Sigmoid colon (tissue), 7 donors: Measurements from ENCODE around the gene UST. TPM values are rescaled to one million over a fixed set of nuclear protein-coding genes. Genes with fewer than 3 reads are reported as not detected.
"Not testable (repeated sequence)": the region's sequence is repeated elsewhere in the genome, so short reads cannot be mapped to it uniquely, and the experiment has no call there.

Experiments
- DNase-seq: peaks from one replicate; pipeline ENCODE4 v3.0.0-alpha.2; 2019
- H3K27ac ChIP-seq, 4 donors: fragments of 200-600 bp; sonication (generic); one replicate each; pipeline ENCODE4 v1.5.1; 2016 to 2019; ENCODE audit warnings: mild to moderate bottlenecking in 1 of 4
- H3K27me3 ChIP-seq, 3 donors: fragments of 200-600 bp; sonication (generic); one replicate each; pipeline ENCODE4 v1.5.1; 2019; ENCODE audit warnings: mild to moderate bottlenecking in 1 of 3
- H3K36me3 ChIP-seq, 4 donors: fragments of 200-600 bp; sonication (generic); one replicate each; pipeline ENCODE4 v1.5.1; 2016 to 2019
- H3K4me1 ChIP-seq, 4 donors: fragments of 200-600 bp; sonication (generic); one replicate each; pipeline ENCODE4 v1.5.1; 2017 to 2019
- H3K4me3 ChIP-seq, 4 donors: fragments of 200-600 bp; sonication (generic); one replicate each; pipeline ENCODE4 v1.5.1; 2017 to 2019; ENCODE audit warnings: mild to moderate bottlenecking in 2 of 4, moderate library complexity in 1 of 4
- H3K9me3 ChIP-seq, 4 donors: fragments of 200-600 bp in 3 of 4; sonication (generic) in 3 of 4; one replicate each; pipeline versions ENCODE4 v1.5.1 to v1.6.1; 2013 to 2019
- CTCF ChIP-seq, 4 experiments: fragments of 450-650 bp in 3 of 4; fragments of 200-600 bp in 1 of 4; IDR thresholded peaks; one replicate each; pipeline ENCODE4 v1.5.1; 2016 to 2019; ENCODE audit warnings: antibody characterized with exemption in 4 of 4, mild to moderate bottlenecking in 3 of 4, moderate library complexity in 2 of 4
- EP300 ChIP-seq, 4 donors: sonication (generic); formaldehyde crosslinking; IDR thresholded peaks; one replicate each; pipeline ENCODE4 v1.6.1; 2017; ENCODE audit warnings: antibody characterized with exemption in 4 of 4
- POLR2A ChIP-seq, 2 donors: fragments of 450-650 bp; IDR thresholded peaks; one replicate each; pipeline ENCODE4 v1.6.1; 2016; ENCODE audit warnings: antibody characterized with exemption in 2 of 2, mild to moderate bottlenecking in 2 of 2, moderate library complexity in 2 of 2
- POLR2AphosphoS5 ChIP-seq, 4 donors: sonication (generic); formaldehyde crosslinking; IDR thresholded peaks; one replicate each; pipeline ENCODE4 v1.6.1; 2017; ENCODE audit warnings: antibody characterized with exemption in 4 of 4
- WGBS, 2 donors: extraction: QIAGEN DNeasy Blood & Tissue Kit; methylation state at CpG; one replicate each; pipeline ENCODE4 v1.1.7; 2013; 5-methylcytosine and 5-hydroxymethylcytosine counted together
- intact Hi-C: fragments of 100-400 bp; cut with DNase I; formaldehyde crosslinking; loops from one replicate; pipeline ENCODE4 v1.15.1; 2023
- polyA plus RNA-seq, 3 donors: library from polyadenylated mRNA; stranded (reverse); fragments of 200-250 nt; gene quantifications; one replicate each; pipeline ENCODE4 v1.2.3, GENCODE V29; 2013
- total RNA-seq, 4 donors: library from RNA; depleted of rRNA; stranded (reverse); fragments of >200 nt; gene quantifications; one replicate each; pipeline ENCODE4 v1.1.0, GENCODE V29; 2016
- donor health status: healthy with polysubstance abuse.
- donor health status: Bipolar disorder and iron deficiency.
- donor health status: healthy.

The UST gene
- total and polyA plus RNA-seq, 7 donors: 0.46 to 35.2 (median 21.8) TPM

GRCh38 chr6:148846778-148847761, 100.2 kb downstream of the UST start:
- Histone ChIP-seq H3K27ac (no peak overlapping the region), H3K36me3 (no peaks in the 10 kb centered on the region), H3K4me1 (peaks cover 0 to 17% (median 9%) of the 10 kb centered on the region in 4 donors), H3K9me3 (no peaks in the 10 kb centered on the region), H3K27me3 (no peaks in the 10 kb centered on the region), H3K4me3 (no peak overlapping the region)
- DNase-seq: no peak
- intact Hi-C loops: no loop called here
- TF ChIP-seq EP300 (IDR thresholded peaks at IDR 0.05): no peak
- TF ChIP-seq POLR2A (IDR thresholded peaks at IDR 0.05): no peak
- no peak for TF ChIP-seq POLR2AphosphoS5 (IDR thresholded peaks at IDR 0.05)
- TF ChIP-seq CTCF (IDR thresholded peaks at IDR 0.05): no peak
- 56 to 70% methylated on average over 4 of the region's 4 CpGs for WGBS, 2 donors

- Histone ChIP-seq H3K36me3 (no peaks in the 10 kb centered on the region), H3K27ac (no peak overlapping the region), H3K4me3 (no peak overlapping the region), H3K9me3 (no peaks in the 10 kb centered on the region), H3K4me1 (peaks cover 0 to 21% (median 11%) of the 10 kb centered on the region in 4 donors), H3K27me3 (no peaks in the 10 kb centered on the region)
- TF ChIP-seq POLR2AphosphoS5 (IDR thresholded peaks at IDR 0.05) (no peak), EP300 (IDR thresholded peaks at IDR 0.05) (no peak), POLR2A (IDR thresholded peaks at IDR 0.05) (no peak), CTCF (IDR thresholded peaks at IDR 0.05) (no peak)
- WGBS, 2 donors: 88 to 92% methylated on average over 4 of the region's 4 CpGs
- DNase-seq: no peak
- intact Hi-C loops: no loop called here
These were observed 102.1 kb downstream of the UST start for GRCh38 chr6:148848915-148849314.

- intact Hi-C loops, H3K9me3 ChIP-seq, H3K36me3 ChIP-seq, H3K27me3 ChIP-seq, DNase-seq, H3K4me3 ChIP-seq, H3K27ac ChIP-seq: not testable (repeated sequence)
- H3K4me1 ChIP-seq: peaks cover 0 to 26% (median 13%) of the 10 kb centered on the region in 4 donors
- 72 to 75% methylated on average over 5 of the region's 5 CpGs for whole genome bisulfite sequencing, 2 donors
These were observed 102.6 kb downstream of the UST start for GRCh38 chr6:148849449-148849848.

GRCh38 chr6:148850964-148851363, 104.1 kb downstream of the UST start:
- Histone ChIP-seq H3K36me3 (no peaks in the 10 kb centered on the region), H3K27me3 (no peaks in the 10 kb centered on the region), H3K27ac (no peak overlapping the region), H3K9me3 (no peaks in the 10 kb centered on the region), H3K4me3 (no peak overlapping the region), H3K4me1 (peaks cover 0 to 30% (median 14%) of the 10 kb centered on the region in 4 donors)
- intact Hi-C loops: no loop called here
- 91 to 94% methylated on average over 3 of the region's 3 CpGs for WGBS, 2 donors
- TF ChIP-seq CTCF (IDR thresholded peaks at IDR 0.05) (no peak), EP300 (IDR thresholded peaks at IDR 0.05) (no peak), POLR2A (IDR thresholded peaks at IDR 0.05) (no peak), POLR2AphosphoS5 (IDR thresholded peaks at IDR 0.05) (no peak)
- no peak for DNase-seq

- TF ChIP-seq EP300 (IDR thresholded peaks at IDR 0.05) (no peak), POLR2A (IDR thresholded peaks at IDR 0.05) (no peak), POLR2AphosphoS5 (IDR thresholded peaks at IDR 0.05) (no peak), CTCF (IDR thresholded peaks at IDR 0.05) (no peak)
- no peaks in the 10 kb centered on the region for H3K27me3 ChIP-seq
- WGBS, 2 donors: 88 to 90% methylated on average over 16 of the region's 16 CpGs
- H3K9me3 ChIP-seq: no peaks in the 10 kb centered on the region
- no peak overlapping the region for H3K27ac ChIP-seq
- H3K36me3 ChIP-seq: no peaks in the 10 kb centered on the region
- no peak overlapping the region for H3K4me3 ChIP-seq
- H3K4me1 ChIP-seq: peaks cover 0 to 26% (median 14%) of the 10 kb centered on the region in 4 donors
- no peak for DNase-seq
- intact Hi-C loops: no loop called here
These were observed 105.1 kb downstream of the UST start for GRCh38 chr6:148851683-148852556.
